HG03159 (cell line): ENCODE data around the gene OPN5.

ENCODE experiments used
- ATAC-seq: cut with Tn5 transposase; IDR thresholded peaks from one replicate; pipeline ENCODE4 v1.9.1; 2021; ENCODE audit warnings: mild to moderate bottlenecking, moderate library complexity; ENCODE audit not compliant: unreplicated experiment

OPN5 gene

DNA sequence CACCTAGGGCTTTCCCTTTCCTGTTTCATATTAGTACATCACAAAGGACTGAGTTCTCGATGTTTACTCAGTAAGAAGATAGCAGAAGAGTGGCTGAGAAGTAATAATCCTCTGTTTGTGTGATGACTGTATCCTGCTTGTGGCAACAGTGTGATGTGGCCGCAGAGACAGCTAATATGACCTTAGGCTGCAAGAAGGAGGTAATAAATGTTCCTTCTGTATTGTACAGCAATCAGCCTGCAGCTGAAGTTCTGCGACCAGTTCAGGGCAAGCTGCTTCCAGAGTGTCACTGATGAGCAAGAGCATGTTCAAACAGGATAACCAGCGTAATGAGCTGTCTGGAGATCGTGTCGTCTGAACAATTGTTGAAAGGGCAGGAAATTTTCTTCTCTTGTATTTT, 70.9 kb downstream of the OPN5 start:
- no peak for ATAC-seq

DNA sequence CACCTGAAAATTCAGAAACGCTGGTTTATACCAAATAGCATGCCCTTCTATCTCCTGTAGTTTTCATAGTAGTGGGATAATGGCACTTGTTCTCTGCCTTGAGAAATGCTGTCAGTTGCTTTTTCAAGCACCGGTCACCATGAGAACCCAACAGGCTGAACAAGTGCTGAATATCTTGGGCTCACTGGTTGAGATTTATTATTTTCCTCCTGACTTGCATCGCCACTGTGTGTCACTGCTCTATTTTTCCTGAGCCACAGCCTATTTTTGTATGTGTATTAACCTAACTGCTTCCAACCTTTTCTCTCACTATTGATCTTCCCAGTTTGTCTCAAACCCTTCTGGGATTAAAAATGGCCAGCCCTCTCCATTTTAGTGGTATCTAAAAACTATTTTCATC, 71.9 kb downstream of the OPN5 start:
- no peak for ATAC-seq

DNA sequence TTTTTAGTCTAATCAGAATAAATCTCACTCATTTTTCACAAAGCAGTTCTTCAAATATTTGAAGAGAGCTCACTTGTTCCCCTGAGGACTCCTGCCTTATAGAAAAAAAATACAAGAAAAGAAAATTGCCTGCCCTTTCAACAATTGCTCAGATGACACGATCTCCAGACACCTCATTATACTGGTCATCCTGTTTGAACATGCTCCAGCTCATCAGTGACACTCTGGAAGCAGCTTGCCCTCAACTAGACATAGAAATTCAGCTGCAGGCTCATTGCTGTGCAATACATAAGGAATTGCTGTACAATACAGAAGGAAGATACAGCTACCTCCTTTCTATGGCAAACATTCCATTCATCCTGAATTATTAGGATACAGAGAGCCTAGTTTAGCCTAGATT, 73.1 kb downstream of the OPN5 start:
- no peak for ATAC-seq

DNA sequence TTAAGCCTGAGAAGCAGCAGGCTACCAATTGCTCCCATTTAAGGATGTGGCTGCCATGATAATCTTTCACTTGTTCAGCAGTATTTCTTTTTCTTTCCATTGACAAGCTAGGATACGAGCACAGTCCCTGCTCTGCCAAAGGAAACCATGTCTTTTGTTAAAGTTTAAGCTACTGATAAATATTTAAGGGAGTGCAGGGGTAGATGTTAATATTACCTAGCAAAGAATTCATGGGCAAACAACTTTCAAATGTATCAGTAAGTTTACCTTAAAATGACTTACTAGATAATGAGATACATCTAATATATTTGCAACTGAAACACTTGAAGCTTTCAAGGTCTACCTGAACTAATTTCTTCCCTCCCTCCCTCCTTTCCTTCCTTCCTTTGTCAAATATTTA, 77.3 kb downstream of the OPN5 start:
- no peak for ATAC-seq

DNA sequence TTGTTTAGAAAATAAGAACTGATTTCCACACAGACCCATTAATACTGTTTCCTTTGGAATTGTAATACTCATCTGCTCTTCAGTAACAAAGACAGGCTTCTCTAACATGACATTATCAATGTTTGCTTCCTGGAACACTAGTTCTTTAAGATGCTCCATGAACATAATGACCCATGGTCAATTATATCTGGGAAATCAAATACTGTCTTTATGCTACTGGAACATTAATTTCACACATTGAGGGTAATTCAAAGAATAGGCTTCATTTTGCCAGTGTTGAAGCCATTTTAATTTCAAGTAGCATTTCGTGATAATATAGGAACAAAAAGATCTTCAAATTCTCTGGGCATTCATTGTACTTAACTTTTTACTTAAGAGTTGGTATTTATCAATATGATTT, 80.9 kb downstream of the OPN5 start:
- no peak for ATAC-seq

DNA sequence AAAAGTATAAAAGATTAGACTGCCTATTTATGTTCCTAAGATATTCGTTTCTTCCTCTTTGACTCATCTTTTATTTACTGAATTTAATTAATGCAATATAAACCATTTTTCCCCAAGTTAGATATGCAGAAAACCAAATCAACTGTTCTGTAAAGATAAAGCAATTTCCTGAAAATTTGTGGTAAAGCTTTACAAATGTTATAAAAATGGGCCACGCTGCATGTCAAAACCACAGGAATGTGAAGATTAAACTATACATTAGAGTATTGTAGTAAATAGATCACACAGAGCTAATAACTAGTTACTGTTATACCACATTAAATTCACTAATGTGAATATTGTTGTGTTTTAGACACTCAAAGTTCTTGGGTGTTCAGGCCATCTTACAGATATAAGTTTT, 83.4 kb downstream of the OPN5 start:
- no peak for ATAC-seq

DNA sequence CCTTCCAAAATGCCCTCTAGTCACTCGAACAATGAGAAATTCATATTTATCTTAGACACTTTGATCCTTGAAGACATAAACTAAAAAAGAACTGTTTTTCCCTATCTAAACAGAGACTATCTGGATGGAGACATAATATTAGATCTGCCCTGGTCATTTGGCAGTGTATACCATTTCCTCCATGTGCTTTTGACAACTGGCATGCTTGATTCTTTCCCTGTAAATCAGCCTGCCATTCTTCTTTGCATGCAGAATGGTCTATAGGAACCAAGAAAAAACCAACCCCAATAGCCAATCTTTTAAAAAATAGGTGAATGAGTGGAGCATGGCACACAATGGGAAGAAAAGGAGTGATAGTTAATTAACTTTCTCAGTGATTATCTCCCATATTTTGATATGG, 93.8 kb downstream of the OPN5 start:
- no peak for ATAC-seq
